Measurements from ENCODE around the gene PROK1.
"Not testable (repeated sequence)": the region's sequence is repeated elsewhere in the genome, so short reads cannot be mapped to it uniquely, and the experiment has no call there.

PROK1 gene

DNA sequence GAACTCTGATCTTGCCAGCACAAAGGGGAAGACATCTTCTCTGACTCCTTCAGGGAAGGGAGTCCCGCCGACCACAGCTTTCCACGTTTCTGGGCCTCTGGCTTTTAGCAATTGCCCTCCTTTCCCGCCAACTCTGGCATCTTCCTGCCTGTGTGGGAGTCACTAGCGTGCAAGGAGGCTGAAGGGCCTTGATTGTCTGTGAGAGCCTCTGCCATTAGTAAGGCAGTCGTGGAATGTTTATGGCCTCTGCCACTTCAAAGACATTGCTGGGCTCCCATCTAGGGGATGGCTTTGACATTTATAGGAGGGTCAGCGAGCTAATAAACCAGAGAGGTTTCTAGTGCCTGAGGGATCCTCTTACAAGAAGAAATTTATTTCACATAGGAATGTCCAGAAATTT is 14.3 kb upstream of the PROK1 start:
- no peak overlapping the region for H3K9ac ChIP-seq (ENCODE audit: low read length)
- H3K4me1 ChIP-seq (ENCODE audit: insufficient read depth, low read length) = no peaks in the 10 kb centered on the region
- H3K27me3 ChIP-seq (ENCODE audit: control insufficient read depth in 1 of 2, insufficient read depth in 2 of 2, low read length in 2 of 2) = no peaks in the 10 kb centered on the region
- no peak overlapping the region for H3K27ac ChIP-seq (ENCODE audit: low read depth, low read length)
- H3K9me3 ChIP-seq (ENCODE audit: low read length) = no peaks in the 10 kb centered on the region
- H3K4me3 ChIP-seq (ENCODE audit: low read depth in 1 of 2, low read length in 2 of 2) = no peak overlapping the region
- no peaks in the 10 kb centered on the region for H3K36me3 ChIP-seq (ENCODE audit: insufficient read depth, low read length)

- H3K9ac ChIP-seq (ENCODE audit: low read length); H3K9me3 ChIP-seq (ENCODE audit: low read length); H3K4me1 ChIP-seq (ENCODE audit: insufficient read depth, low read length); H3K27me3 ChIP-seq (ENCODE audit: control insufficient read depth in 1 of 2, insufficient read depth in 2 of 2, low read length in 2 of 2); H3K36me3 ChIP-seq (ENCODE audit: insufficient read depth, low read length); H3K27ac ChIP-seq (ENCODE audit: low read depth, low read length); H3K4me3 ChIP-seq (ENCODE audit: low read depth in 1 of 2, low read length in 2 of 2): not testable (repeated sequence)
Measured at GRCh38 chr1:110437645-110438299, 13.2 kb upstream of the PROK1 start.

GRCh38 chr1:110438893-110439292 is 12.1 kb upstream of the PROK1 start:
- no peaks in the 10 kb centered on the region for H3K4me1 ChIP-seq (ENCODE audit: insufficient read depth, low read length)
- H3K4me3 ChIP-seq (ENCODE audit: low read depth in 1 of 2, low read length in 2 of 2) = no peak overlapping the region
- no peaks in the 10 kb centered on the region for H3K36me3 ChIP-seq (ENCODE audit: insufficient read depth, low read length)
- H3K27ac ChIP-seq (ENCODE audit: low read depth, low read length) = no peak overlapping the region
- no peaks in the 10 kb centered on the region for H3K27me3 ChIP-seq (ENCODE audit: control insufficient read depth in 1 of 2, insufficient read depth in 2 of 2, low read length in 2 of 2)
- no peak overlapping the region for H3K9ac ChIP-seq (ENCODE audit: low read length)
- no peaks in the 10 kb centered on the region for H3K9me3 ChIP-seq (ENCODE audit: low read length)

- H3K27ac ChIP-seq (ENCODE audit: low read depth, low read length); H3K4me1 ChIP-seq (ENCODE audit: insufficient read depth, low read length); H3K4me3 ChIP-seq (ENCODE audit: low read depth in 1 of 2, low read length in 2 of 2); H3K9me3 ChIP-seq (ENCODE audit: low read length); H3K9ac ChIP-seq (ENCODE audit: low read length); H3K27me3 ChIP-seq (ENCODE audit: control insufficient read depth in 1 of 2, insufficient read depth in 2 of 2, low read length in 2 of 2); H3K36me3 ChIP-seq (ENCODE audit: insufficient read depth, low read length): not testable (repeated sequence)
Measured at GRCh38 chr1:110439873-110440272, 11.1 kb upstream of the PROK1 start.

- Histone ChIP-seq H3K27ac (ENCODE audit: low read depth, low read length) (no peak overlapping the region), H3K4me3 (ENCODE audit: low read depth in 1 of 2, low read length in 2 of 2) (no peak overlapping the region), H3K36me3 (ENCODE audit: insufficient read depth, low read length) (no peaks in the 10 kb centered on the region), H3K9me3 (ENCODE audit: low read length) (no peaks in the 10 kb centered on the region), H3K27me3 (ENCODE audit: control insufficient read depth in 1 of 2, insufficient read depth in 2 of 2, low read length in 2 of 2) (no peaks in the 10 kb centered on the region), H3K4me1 (ENCODE audit: insufficient read depth, low read length) (no peaks in the 10 kb centered on the region), H3K9ac (ENCODE audit: low read length) (no peak overlapping the region)
Measured at GRCh38 chr1:110440877-110441276, 10.1 kb upstream of the PROK1 start.

- H3K4me1 ChIP-seq (ENCODE audit: insufficient read depth, low read length) = no peaks in the 10 kb centered on the region
- H3K36me3 ChIP-seq (ENCODE audit: insufficient read depth, low read length) = no peaks in the 10 kb centered on the region
- no peaks in the 10 kb centered on the region for H3K27me3 ChIP-seq (ENCODE audit: control insufficient read depth in 1 of 2, insufficient read depth in 2 of 2, low read length in 2 of 2)
- no peak overlapping the region for H3K27ac ChIP-seq (ENCODE audit: low read depth, low read length)
- H3K9me3 ChIP-seq (ENCODE audit: low read length) = no peaks in the 10 kb centered on the region
- H3K9ac ChIP-seq (ENCODE audit: low read length) = no peak overlapping the region
- H3K4me3 ChIP-seq (ENCODE audit: low read depth in 1 of 2, low read length in 2 of 2) = no peak overlapping the region
Measured at GRCh38 chr1:110441888-110442287, 9.1 kb upstream of the PROK1 start.

- no peak overlapping the region for H3K27ac ChIP-seq (ENCODE audit: low read depth, low read length)
- no peaks in the 10 kb centered on the region for H3K27me3 ChIP-seq (ENCODE audit: control insufficient read depth in 1 of 2, insufficient read depth in 2 of 2, low read length in 2 of 2)
- H3K9ac ChIP-seq (ENCODE audit: low read length) = no peak overlapping the region
- H3K4me3 ChIP-seq (ENCODE audit: low read depth in 1 of 2, low read length in 2 of 2) = no peak overlapping the region
- H3K36me3 ChIP-seq (ENCODE audit: insufficient read depth, low read length) = no peaks in the 10 kb centered on the region
- no peaks in the 10 kb centered on the region for H3K9me3 ChIP-seq (ENCODE audit: low read length)
- H3K4me1 ChIP-seq (ENCODE audit: insufficient read depth, low read length) = no peaks in the 10 kb centered on the region
Measured at GRCh38 chr1:110443451-110443850, 7.5 kb upstream of the PROK1 start.

DNA sequence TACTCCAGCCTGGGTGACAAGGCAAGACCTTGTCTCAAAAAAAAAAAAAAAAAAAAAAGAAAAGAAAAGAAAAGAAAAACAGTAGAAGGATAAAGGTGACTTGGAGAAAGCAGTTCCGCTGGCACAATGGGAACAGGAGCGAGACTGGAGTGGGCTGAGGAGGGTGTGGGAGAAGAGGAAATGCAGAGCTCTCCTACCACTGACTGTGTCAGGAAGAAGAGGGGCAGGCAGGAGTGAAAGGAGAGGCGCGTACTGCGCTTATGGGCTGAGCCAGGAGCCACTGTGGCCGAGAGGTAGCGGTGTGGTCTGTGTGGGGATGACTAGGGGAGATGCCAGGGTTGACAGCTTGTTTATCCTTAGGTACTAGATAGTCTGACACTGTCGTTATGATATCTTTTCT is 6.4 kb upstream of the PROK1 start:
- H3K9ac ChIP-seq (ENCODE audit: low read length) = no peak overlapping the region
- no peaks in the 10 kb centered on the region for H3K27me3 ChIP-seq (ENCODE audit: control insufficient read depth in 1 of 2, insufficient read depth in 2 of 2, low read length in 2 of 2)
- H3K27ac ChIP-seq (ENCODE audit: low read depth, low read length) = no peak overlapping the region
- H3K4me3 ChIP-seq (ENCODE audit: low read depth in 1 of 2, low read length in 2 of 2) = no peak overlapping the region
- no peaks in the 10 kb centered on the region for H3K36me3 ChIP-seq (ENCODE audit: insufficient read depth, low read length)
- no peaks in the 10 kb centered on the region for H3K4me1 ChIP-seq (ENCODE audit: insufficient read depth, low read length)
- no peaks in the 10 kb centered on the region for H3K9me3 ChIP-seq (ENCODE audit: low read length)

GRCh38 chr1:110449661-110450651 is 993 bp upstream of the PROK1 start:
- no peaks in the 10 kb centered on the region for H3K9me3 ChIP-seq (ENCODE audit: low read length)
- H3K27ac ChIP-seq (ENCODE audit: low read depth, low read length) = no peak overlapping the region
- H3K9ac ChIP-seq (ENCODE audit: low read length) = no peak overlapping the region
- H3K27me3 ChIP-seq (ENCODE audit: control insufficient read depth in 1 of 2, insufficient read depth in 2 of 2, low read length in 2 of 2) = peaks cover 0 to 8% of the 10 kb centered on the region in 2 donors
- H3K4me3 ChIP-seq (ENCODE audit: low read depth in 1 of 2, low read length in 2 of 2) = no peak overlapping the region
- no peaks in the 10 kb centered on the region for H3K36me3 ChIP-seq (ENCODE audit: insufficient read depth, low read length)
- no peaks in the 10 kb centered on the region for H3K4me1 ChIP-seq (ENCODE audit: insufficient read depth, low read length)

GRCh38 chr1:110452330-110452729 is 1.4 kb downstream of the PROK1 start:
- no peak overlapping the region for H3K9ac ChIP-seq (ENCODE audit: low read length)
- no peak overlapping the region for H3K4me3 ChIP-seq (ENCODE audit: low read depth in 1 of 2, low read length in 2 of 2)
- H3K27me3 ChIP-seq (ENCODE audit: control insufficient read depth in 1 of 2, insufficient read depth in 2 of 2, low read length in 2 of 2) = peaks cover 0 to 8% of the 10 kb centered on the region in 2 donors
- no peaks in the 10 kb centered on the region for H3K36me3 ChIP-seq (ENCODE audit: insufficient read depth, low read length)
- no peaks in the 10 kb centered on the region for H3K9me3 ChIP-seq (ENCODE audit: low read length)
- H3K4me1 ChIP-seq (ENCODE audit: insufficient read depth, low read length) = no peaks in the 10 kb centered on the region
- no peak overlapping the region for H3K27ac ChIP-seq (ENCODE audit: low read depth, low read length)

DNA sequence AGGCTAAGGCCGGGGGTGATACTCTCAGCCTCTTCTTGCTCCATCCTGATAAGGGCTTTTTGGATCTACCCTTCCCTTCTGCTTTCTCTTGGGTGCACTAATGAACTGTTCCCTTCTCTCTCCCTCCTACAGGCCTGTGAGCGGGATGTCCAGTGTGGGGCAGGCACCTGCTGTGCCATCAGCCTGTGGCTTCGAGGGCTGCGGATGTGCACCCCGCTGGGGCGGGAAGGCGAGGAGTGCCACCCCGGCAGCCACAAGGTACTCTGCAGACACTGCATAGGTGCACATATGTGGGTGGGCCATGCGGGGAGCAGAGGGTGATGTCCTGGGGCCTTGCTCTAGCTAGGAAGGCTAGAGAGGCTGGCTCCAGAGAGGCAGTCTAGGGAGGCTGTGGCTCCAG is 2.9 kb downstream of the PROK1 start:
- Histone ChIP-seq H3K27me3 (ENCODE audit: control insufficient read depth in 1 of 2, insufficient read depth in 2 of 2, low read length in 2 of 2) (peaks cover 0 to 8% of the 10 kb centered on the region in 2 donors), H3K4me3 (ENCODE audit: low read depth in 1 of 2, low read length in 2 of 2) (no peak overlapping the region), H3K9me3 (ENCODE audit: low read length) (no peaks in the 10 kb centered on the region), H3K4me1 (ENCODE audit: insufficient read depth, low read length) (no peaks in the 10 kb centered on the region), H3K27ac (ENCODE audit: low read depth, low read length) (no peak overlapping the region), H3K9ac (ENCODE audit: low read length) (no peak overlapping the region), H3K36me3 (ENCODE audit: insufficient read depth, low read length) (no peaks in the 10 kb centered on the region)

Measured in muscle layer of colon (tissue), 2 donors.